Measurements from ENCODE around the gene ZSCAN25.
"Not testable (repeated sequence)": the region's sequence is repeated elsewhere in the genome, so short reads cannot be mapped to it uniquely, and the experiment has no call there.

Gene ZSCAN25

GRCh38 chr7:99651290-99651689, 34.5 kb downstream of the ZSCAN25 start:
- FAIRE-seq, result no peak

DNA sequence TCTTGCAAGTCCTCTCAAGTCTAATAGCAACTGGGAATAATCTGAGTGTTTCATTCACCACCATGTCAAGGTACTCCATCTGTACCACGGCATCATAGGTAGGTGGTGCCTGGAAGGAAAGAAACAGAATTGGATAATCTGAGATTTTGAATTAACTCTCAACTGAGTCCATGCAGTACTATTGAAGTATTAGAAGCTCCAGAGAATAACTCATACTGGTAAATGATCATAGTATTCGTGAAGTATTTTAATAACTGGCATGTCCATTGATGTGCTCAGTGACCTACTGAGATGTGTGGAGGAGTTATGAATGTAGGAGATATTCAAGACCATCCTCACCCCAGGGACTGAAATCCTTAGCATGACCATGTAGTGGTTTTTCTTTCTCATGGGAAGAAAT, 35.9 kb downstream of the ZSCAN25 start:
- FAIRE-seq, result no peak

GRCh38 chr7:99653269-99653668, 36.5 kb downstream of the ZSCAN25 start:
- not testable (repeated sequence) for FAIRE-seq

GRCh38 chr7:99653754-99654153, 37.0 kb downstream of the ZSCAN25 start:
- FAIRE-seq, result no peak

DNA sequence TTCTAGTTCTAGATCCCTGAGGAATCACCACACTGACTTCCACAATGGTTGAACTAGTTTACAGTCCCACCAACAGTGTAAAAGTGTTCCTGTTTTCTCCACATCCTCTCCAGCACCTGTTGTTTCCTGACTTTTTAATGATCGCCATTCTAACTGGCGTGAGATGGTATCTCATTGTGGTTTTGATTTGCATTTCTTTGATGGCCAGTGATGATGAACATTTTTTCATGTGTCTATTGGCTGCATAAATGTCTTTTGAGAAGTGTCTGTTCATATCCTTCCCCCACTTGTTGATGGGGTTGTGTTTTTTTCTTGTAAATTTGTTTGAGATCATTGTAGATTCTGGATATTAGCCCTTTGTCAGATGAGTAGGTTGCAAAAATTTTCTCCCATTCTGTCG, 37.9 kb downstream of the ZSCAN25 start:
- FAIRE-seq, result not testable (repeated sequence)

GRCh38 chr7:99657879-99658278, 41.1 kb downstream of the ZSCAN25 start:
- not testable (repeated sequence) for FAIRE-seq

DNA sequence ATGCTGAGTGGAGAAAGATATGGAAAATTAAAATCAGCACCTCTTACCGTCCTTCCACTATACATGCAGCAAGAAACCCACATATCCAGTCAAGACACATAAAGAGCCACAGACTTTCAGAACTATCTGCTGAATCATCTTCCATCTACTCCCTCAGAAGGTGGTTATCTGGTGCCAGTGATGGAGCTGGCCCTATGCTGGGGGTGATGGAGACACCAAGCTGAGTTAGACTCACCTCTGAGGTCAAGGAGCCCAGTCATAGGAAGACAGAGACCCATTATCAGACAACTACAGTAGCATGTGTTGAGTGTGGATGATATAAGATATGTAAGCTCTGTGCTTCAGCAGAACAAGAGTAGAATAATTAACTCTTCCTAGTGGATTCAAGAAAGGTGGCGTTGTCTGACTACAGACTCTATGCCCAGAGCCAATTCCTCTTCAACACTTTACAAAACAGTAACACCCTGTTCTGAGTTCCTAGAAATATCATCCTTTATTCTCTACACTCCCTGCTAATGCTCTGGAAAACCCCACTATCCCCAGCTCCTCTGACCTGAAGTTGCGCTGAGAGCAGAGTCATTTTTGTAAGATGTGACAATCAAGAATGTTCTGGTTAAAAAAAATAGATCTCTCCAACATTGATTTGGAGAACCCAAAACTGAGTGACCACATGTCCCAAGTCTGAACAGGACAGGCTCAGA, 48.7 kb downstream of the ZSCAN25 start:
- FAIRE-seq, result no peak

DNA sequence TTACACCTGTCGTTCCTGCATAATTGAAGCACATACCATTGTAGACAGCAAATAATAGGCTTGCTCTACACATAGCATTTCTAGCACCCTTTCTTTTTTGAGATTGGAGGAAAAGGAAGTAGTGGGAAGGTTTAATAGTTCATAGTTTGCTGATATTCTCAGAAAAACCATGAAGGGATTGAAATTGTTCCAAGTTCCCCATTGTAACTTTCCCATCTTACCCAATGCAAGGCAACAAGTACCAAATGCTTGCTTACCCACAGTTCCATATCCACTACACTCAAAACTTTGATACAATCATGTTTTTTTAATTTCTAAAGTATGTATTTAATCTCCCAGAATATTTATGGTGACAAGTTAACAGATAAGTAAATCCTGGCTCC, 49.3 kb downstream of the ZSCAN25 start:
- no peak for FAIRE-seq

DNA sequence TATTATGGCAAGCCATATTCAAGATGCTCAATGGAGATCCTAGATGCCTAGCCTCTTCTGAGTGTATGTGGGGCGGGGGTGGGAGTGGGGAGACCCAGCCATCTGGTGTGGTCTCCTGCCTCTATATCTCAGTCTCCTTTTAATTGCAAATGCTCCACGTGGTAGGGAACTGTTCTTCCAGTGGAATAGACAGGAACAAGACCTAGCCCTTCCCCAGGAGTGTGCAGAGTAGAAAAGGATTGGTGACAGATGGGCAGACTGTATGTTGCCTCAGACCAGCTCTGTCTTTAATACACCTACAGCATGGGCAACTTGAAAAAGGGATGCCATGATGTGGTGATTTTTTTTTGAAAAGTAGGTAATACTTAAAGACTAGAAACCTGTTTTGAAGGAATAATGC, 50.4 kb downstream of the ZSCAN25 start:
- FAIRE-seq, result no peak

DNA sequence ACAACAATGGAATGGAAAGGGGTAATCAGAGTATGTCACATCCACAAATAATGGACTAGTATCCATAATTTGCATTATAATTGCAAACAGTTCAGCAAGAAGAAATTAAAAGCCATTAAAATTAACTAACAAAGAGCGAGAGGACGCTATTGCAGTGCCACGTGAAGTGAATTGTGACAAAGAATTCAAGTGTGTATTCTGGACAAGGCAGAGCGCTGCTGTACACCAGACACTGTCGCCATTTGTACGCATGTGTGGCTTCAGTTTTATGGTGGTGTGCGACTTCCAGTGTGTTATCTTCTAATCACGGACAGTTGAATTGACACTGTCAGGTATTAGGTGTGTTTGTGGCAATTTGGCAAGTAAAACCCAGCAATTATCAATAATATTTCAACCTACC, 51.8 kb downstream of the ZSCAN25 start:
- FAIRE-seq, result no peak

DNA sequence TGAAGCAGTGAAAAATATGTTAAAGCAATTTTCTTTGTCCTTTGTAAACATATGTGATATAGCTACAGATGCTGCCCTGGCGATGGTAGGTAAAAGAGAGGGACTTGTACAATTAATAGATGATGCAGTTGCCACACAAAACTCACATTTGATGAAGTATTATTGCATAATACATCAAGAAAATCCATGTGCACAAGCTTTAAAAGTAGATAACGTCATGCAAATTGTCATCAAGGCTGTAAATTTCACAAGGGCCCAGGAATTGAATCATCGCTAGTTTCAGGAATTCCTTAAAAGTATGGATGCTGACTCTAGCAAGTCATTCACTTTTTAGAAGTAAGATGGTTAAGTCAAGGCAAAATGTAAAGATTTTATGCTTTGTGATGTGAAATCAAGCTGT, 53.0 kb downstream of the ZSCAN25 start:
- FAIRE-seq, result no peak

GRCh38 chr7:99672573-99672972, 55.8 kb downstream of the ZSCAN25 start:
- FAIRE-seq, result no peak

- FAIRE-seq, result no peak
Measured at GRCh38 chr7:99674995-99675742, 58.4 kb downstream of the ZSCAN25 start.

DNA sequence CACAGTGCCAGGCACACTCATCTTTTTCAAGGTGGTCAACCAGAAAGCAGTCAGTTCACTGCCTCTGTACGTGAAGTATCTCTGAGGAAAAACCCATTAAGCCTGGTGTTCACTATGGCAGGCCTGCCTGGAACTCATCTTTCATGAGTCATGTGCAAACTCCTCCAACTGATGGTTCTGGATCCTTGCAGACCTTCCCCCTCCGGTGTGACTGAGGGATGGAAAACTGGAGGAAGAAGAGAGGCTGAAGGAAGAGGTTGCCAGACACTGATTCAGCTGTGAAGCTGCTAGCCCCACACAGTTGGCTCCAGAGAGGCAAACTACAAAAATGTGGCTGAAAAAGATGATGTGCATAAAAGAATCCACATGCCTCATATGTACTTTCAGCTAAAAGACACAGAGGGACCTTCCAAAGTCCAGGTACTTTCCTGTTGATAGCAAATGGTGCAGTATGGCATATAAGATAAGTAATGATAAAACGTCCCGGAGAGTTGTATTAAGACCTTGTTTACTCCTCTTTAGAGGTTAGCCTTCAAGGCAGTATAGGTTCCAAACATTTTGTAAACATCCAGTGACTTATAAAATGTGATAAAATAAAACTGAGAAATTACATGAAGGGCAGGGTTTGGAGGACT, 60.4 kb downstream of the ZSCAN25 start:
- no peak for FAIRE-seq

DNA sequence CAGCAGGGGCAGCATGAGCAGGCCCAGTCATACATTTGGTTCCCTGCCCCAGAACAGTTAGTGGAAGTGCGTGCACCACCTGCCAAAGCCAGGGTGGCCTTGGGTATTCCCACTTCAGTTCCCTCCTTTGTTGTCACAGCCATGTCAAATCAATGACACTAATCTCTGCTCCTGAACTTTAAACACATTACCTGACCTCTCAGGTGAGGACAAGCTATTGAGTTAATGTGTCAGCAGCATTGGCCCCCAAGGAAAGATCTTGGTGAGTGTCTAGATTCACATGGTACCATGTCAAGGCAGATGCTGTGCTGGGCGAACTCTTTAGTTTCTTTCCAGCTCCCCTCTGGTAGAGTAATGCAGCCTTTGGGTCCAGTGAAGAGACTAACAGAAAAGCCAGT, 60.9 kb downstream of the ZSCAN25 start:
- FAIRE-seq, result no peak

- no peak for FAIRE-seq
Measured at GRCh38 chr7:99679032-99679399, 62.3 kb downstream of the ZSCAN25 start.

- FAIRE-seq, result no peak
Measured at GRCh38 chr7:99679400-99680191, 62.9 kb downstream of the ZSCAN25 start, which contains the start of gene CYP3A5. CYP3A5 (minus strand) TSS chr7:99679996; CDS start chr7:99679896, 100 bp downstream.
